Measurements from ENCODE around the gene TLDC2. TPM values are rescaled to one million over a fixed set of nuclear protein-coding genes. Genes with fewer than 3 reads are reported as not detected.

Gene TLDC2
- not detected in 2 replicates for total RNA-seq

- peaks cover 14% of the 10 kb centered on the region for H3K4me1 Mint-ChIP-seq
- POLR2A ChIA-PET = interaction anchor here (0.7 to 1.1 kb wide), 2 partner anchors 9 to 26 kb away, joined by 5 to 9 read pairs; no protein-coding TSS in a partner anchor
- DNase-seq = no peak
- intact Hi-C loops (cut with micrococcal nuclease) = no loop called here
- H3K36me3 Mint-ChIP-seq (ENCODE audit: low read depth) = no peaks in the 10 kb centered on the region
- CTCF ChIA-PET = no interaction called here
- no peak for ATAC-seq (ENCODE audit: low read depth)
- no peaks in the 10 kb centered on the region for H3K9me3 Mint-ChIP-seq
- H3K4me3 Mint-ChIP-seq = no peak within 1 kb of the TSS
- no peaks in the 10 kb centered on the region for H3K27me3 Mint-ChIP-seq
- no peak within 1 kb of the TSS for H3K27ac Mint-ChIP-seq
- TF ChIP-seq, protein P1, sequence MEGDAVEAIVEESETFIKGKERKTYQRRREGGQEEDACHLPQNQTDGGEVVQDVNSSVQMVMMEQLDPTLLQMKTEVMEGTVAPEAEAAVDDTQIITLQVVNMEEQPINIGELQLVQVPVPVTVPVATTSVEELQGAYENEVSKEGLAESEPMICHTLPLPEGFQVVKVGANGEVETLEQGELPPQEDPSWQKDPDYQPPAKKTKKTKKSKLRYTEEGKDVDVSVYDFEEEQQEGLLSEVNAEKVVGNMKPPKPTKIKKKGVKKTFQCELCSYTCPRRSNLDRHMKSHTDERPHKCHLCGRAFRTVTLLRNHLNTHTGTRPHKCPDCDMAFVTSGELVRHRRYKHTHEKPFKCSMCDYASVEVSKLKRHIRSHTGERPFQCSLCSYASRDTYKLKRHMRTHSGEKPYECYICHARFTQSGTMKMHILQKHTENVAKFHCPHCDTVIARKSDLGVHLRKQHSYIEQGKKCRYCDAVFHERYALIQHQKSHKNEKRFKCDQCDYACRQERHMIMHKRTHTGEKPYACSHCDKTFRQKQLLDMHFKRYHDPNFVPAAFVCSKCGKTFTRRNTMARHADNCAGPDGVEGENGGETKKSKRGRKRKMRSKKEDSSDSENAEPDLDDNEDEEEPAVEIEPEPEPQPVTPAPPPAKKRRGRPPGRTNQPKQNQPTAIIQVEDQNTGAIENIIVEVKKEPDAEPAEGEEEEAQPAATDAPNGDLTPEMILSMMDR (IDR thresholded peaks at IDR 0.05) = no peak
Measured at GRCh38 chr20:36875702-36876472, at the start of gene TLDC2. Gene TLDC2 (plus strand): TSS chr20:36876138. CDS start chr20:36876175, 37 bp downstream.

GRCh38 chr20:36826554-36827244, 49.2 kb upstream of the TLDC2 start:
- Mint-ChIP-seq H3K27me3 (no peaks in the 10 kb centered on the region), H3K4me1 (peaks cover 15% of the 10 kb centered on the region), H3K27ac (no peak overlapping the region), H3K4me3 (no peak overlapping the region), H3K36me3 (ENCODE audit: low read depth) (peaks cover 42% of the 10 kb centered on the region), H3K9me3 (no peaks in the 10 kb centered on the region)
- TF ChIP-seq, protein P1 (IDR thresholded peaks at IDR 0.05) = no peak
- CTCF ChIA-PET = no interaction called here
- intact Hi-C loops (cut with micrococcal nuclease) = loop anchor here (5.0 kb wide), 1 partner anchor 36 kb away; a partner anchor contains a TSS
- ATAC-seq (ENCODE audit: low read depth) (no peak), DNase-seq (no peak)
- POLR2A ChIA-PET = interaction anchor here (0.7 to 0.8 kb wide), 2 partner anchors 21 to 53 kb away, joined by 3 to 4 read pairs; partner anchors contain the start of gene DSN1

DNA sequence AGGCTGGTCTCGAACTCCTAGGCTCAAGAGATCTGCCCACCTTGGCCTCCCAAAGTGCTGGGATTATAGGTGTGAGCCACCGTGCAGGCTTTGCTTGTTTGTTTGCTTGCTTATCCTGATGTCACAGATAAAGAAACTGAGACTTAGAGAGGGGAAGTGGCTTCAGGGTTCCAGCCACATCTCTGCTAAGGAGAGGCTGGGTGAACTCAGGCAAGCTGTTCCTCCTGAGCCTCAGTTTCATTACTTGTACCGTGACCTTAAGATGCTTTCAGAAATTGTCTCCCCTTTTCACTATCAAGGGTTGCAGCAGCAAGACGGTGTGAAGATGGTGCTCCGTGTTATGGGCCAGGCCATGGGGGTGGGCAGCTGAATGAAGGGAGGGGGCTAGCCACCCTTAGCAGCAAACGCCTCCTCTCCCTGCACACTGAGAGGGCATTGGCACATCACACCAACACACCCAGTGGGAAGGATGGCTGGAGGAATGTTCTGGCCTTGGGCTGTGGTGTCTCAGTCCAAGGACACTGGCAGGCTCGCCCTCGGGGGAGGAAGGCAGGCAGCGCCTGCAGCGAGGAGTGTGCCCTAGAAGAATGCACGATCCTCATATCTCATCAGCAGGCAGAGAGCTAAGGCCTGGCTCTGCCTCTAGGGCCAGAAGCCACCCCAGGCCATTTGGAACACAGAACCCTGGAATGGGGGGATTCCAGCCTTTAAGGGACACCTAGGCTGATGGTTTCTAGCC, 48.2 kb upstream of the TLDC2 start:
- peak overlapping the region; percentile 68 for H3K27ac Mint-ChIP-seq
- POLR2A ChIA-PET = interaction anchor here (0.5 to 0.8 kb wide), 2 partner anchors 18 to 54 kb away, joined by 3 read pairs; partner anchors contain the start of gene DSN1
- H3K36me3 Mint-ChIP-seq (ENCODE audit: low read depth) = peaks cover 39% of the 10 kb centered on the region
- no peak for DNase-seq
- TF ChIP-seq, protein P1 (IDR thresholded peaks at IDR 0.05) = no peak
- peaks cover 15% of the 10 kb centered on the region for H3K4me1 Mint-ChIP-seq
- intact Hi-C loops (cut with micrococcal nuclease) = loop anchor here (5.0 kb wide), 1 partner anchor 35 kb away; a partner anchor contains a TSS
- CTCF ChIA-PET = interaction anchor here (1.4 kb wide), 1 partner anchor 36 kb away, joined by 3 read pairs; a partner anchor contains a TSS
- H3K27me3 Mint-ChIP-seq = no peaks in the 10 kb centered on the region
- peak; percentile 40 for ATAC-seq (ENCODE audit: low read depth)
- no peaks in the 10 kb centered on the region for H3K9me3 Mint-ChIP-seq
- no peak overlapping the region for H3K4me3 Mint-ChIP-seq

- H3K4me1 Mint-ChIP-seq = peaks cover 28% of the 10 kb centered on the region
- ChIA-PET CTCF (no interaction called here), POLR2A (no interaction called here)
- H3K4me3 Mint-ChIP-seq = no peak overlapping the region
- H3K36me3 Mint-ChIP-seq (ENCODE audit: low read depth) = peaks cover 25% of the 10 kb centered on the region
- no peak overlapping the region for H3K27ac Mint-ChIP-seq
- H3K27me3 Mint-ChIP-seq = no peaks in the 10 kb centered on the region
- intact Hi-C loops (cut with micrococcal nuclease) = loop anchor here (10.0 kb wide), 1 partner anchor 876 kb away; the partner anchor contains the start of gene SCAND1
- TF ChIP-seq, protein P1 (IDR thresholded peaks at IDR 0.05) = no peak
- no peak for DNase-seq
- ATAC-seq (ENCODE audit: low read depth) = no peak
- no peaks in the 10 kb centered on the region for H3K9me3 Mint-ChIP-seq
Measured at GRCh38 chr20:36830791-36831691, 44.9 kb upstream of the TLDC2 start.

Data from activated B cell treated with CpG ODN at 0.5 μM for 24 hours (primary cell).